Hematopoietic multipotent progenitor cell treated with erythropoietin and hydrocortisone succinate and interleukin-3 and kit ligand, for 17 days (in vitro differentiated cells): ENCODE measurements around the gene SLC35B4.

Source experiments
- DNase-seq: peaks from one replicate; pipeline ENCODE4 v3.0.0-alpha.2; 2015; ENCODE audit warnings: low spot score

SLC35B4 gene

DNA sequence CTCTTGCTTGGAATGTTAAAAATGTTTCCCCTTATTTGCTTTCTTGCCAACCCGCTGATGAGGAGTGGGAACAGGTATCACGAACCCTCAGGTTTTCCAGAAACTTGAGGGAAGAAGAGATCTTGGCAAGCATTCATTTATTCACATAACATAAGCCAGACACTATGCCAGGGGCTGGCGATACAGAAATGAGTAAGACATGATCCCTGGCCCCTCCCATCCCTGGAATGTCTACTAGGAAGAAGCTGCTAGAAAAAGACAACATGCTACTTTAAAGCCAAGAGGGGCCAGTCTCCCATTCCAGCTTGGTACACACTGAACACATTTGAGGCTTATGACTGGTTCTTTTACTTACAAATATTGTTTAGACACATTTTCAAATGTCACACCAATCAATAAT, 26.4 kb downstream of the SLC35B4 start:
- no peak for DNase-seq

DNA sequence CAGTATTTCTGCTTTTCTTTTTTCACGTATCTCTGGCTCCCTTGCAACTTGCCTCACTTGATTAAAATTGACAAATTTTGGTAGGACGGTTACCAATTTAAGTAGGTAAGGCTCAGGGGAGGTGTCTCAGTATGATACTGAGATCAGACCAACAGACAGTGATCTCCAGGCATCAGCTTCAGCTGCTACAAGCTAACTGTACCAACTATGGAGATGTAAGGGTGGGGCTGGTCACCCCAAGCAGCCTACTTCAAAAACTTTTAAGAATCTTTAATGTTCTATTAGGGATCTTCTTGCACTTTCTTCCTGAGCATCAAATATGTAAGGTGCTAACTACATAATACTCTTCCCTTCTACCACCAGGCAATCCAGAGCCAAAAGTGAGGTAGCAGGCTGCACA, 26.9 kb downstream of the SLC35B4 start:
- no peak for DNase-seq

DNA sequence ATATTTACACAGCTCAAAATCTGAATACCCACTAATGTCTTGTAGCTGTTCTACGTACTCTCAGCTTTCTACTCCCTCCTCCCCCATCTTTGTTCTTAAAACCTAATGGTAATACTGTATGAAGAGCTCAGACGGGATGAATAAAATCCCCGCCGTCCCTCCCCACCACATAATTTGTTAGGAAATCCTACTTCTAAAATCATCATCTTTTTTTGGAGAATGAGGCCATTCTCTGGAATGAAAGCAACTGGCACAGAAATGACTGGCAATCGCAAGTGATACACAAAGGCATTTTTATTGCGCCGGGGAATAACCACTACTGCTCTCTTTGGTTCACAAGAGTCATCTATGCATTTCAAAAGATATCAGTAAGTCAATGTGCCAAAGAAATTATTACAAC, 27.3 kb downstream of the SLC35B4 start:
- DNase-seq = no peak

DNA sequence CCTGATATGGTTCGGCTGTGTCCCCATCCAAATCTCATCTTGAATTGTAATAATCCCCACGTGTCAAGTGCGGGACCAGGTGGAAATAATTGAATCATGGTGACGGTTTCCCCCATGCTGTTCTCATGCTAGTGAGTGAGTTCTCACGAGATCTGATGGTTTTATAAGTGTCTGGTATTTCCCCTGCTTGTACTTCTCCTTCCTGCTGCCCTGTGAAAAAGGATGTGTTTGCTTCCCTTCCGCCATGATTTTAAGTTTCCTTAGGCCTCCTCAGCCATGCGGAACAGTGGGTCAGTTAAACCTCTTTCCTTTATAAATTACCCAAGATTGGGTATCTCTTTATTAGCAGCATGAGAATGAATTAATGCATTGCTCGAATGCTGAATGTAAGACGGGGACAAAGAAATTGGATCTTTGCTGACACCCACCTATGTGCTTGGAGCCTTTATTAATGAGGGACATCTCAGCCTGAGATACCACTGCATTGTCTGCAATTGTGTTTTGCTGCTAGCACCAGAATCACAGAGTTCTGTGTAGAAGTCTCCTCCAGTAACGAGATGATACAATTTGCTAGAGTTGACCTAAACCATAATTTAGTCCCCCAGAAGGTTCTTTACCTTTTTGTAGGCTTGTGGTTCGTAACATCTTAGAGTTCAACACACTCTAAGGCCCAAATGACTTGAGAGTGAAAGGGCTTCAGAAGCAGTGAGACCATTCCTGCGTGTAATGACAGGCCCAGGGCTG, 28.6 kb downstream of the SLC35B4 start:
- no peak for DNase-seq

DNA sequence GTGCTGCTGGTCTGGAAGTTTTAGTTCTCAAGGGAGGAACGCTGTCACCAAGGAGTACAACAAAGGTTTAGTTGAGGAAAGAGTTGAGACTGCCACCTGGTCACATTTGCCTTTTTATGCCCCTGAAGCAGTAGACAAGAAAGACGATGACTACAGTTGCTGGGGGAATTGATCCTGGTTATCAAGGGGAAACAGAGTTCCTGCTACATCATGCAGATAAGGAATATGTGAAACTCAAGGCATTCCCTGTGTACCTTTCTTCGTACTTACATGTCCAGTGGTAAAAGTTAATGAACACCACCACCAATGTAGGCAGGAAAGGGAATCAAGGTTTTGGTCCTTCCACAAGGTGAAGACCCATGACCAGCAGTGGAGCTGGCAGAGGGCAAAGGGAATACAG, 31.8 kb downstream of the SLC35B4 start:
- no peak for DNase-seq

DNA sequence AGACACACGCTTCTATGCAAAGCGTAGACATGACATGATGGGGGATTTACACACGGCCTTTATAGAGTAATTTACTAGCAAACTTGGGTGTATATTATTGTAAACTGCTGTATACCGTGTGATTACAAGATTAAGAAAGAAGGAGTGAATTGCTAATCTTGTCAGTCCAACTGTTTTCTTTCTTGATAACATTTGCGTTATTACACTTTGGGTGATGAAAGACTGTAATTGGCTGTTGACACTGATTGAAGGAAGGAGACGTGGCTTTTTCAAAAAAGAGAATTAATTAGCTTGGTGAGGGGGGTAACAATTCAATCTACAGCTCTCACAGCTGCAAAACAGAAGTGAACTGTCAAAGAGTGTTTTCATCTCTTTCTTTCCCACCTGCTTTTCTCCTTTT, 32.7 kb downstream of the SLC35B4 start:
- no peak for DNase-seq

DNA sequence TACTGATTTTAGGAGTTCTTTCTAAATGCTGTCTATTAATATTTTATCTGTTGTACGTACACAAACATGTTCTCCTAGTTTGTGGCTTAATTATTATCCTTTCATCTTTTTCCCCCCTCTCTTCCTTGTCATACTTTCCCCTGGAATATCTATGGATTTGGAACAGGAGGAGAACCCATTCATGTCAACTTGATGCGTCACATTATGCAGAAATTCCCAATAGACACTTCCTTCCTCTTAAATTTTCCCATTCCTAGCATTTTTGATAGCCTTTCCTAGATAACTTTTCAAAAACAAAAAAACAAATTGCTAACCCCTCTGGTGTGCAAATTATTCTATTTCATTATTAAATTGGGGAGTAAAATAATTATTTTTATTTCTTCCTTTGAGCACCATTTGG, 36.2 kb downstream of the SLC35B4 start:
- DNase-seq = no peak

DNA sequence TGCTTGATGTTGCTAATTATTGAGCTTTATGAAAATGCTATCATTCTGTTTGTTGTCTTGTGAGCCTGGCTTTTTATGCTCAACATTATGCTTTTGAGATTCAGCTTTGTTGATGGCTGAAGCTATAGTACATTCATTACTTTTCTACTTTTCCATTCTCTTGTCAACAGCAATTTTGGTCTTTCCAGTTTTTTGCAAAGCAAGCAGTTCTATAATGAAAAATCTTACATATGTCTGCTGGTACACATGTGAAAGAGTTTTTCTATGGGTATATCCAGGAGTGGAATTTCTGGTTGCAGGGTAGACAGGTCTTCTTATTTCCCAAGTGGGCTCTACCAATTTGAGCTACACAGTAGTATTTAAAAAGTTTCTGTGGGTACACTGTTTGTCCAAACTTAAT, 36.8 kb downstream of the SLC35B4 start:
- DNase-seq = no peak

DNA sequence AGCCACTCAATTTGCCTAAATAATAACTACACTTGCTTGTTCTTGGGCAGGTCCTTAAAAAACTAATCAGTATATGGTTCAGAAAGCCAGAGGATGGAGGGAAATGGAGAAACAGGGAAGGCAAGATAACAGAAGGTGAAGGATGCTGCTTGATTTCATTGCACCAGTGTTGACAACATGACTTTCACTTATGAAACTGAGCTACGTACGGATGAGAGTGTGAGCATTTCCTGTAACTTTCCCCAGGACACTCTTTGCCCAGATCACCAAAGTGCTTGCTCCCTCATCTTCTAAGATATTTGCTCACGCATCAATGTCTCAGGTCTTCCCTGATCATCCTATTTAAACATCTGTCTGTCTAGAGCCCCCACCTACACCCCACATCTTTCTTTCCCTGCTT, 37.4 kb downstream of the SLC35B4 start:
- DNase-seq = no peak

DNA sequence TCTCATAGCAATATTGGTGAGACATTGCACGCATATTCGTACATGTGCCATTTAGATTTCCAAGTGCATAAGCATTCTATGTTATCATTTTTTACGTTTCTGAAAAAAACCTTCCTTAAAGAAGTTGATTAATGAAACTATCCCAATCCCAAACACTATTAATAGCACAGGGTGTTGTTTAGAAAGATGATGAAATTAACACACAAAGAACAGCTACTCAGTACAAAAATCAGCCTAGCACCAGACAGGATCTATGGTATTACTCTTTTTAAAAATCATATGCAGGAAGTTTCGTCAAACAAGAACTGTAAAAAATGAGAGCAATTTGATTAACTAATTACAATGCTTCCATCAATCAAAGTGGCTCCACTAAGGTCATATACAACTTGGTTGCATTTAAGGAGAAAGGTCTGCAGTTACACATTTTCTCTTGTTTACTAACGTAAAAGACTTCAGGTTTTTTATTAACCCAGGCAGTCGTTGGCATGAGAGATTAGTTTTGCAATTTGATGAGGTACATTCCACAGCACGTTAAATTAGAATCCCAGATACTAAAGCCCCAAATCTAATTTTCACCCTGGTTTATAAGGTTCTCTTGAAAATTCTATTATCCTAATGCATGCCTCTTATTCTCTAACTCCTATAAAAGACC, 38.1 kb downstream of the SLC35B4 start:
- DNase-seq = no peak

DNA sequence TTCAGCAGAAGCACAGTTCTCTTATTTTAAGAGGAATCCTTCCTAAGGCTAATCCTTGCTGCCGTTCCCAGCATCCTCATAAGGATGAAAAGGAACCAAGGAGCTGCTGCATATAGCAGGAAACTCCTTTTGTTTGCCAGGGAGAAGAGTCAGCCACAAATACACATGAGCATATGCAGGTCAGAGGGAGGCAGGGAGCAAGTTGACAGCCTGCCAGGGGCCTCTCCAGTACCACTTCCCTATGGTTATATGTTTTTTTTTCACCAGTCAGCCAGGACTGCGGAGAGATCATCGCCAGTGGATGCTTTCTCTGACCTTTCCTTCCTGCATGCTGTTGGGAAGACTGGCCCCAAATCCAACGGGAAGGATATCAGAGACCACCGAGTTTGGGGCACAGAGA, 39.8 kb downstream of the SLC35B4 start:
- no peak for DNase-seq

DNA sequence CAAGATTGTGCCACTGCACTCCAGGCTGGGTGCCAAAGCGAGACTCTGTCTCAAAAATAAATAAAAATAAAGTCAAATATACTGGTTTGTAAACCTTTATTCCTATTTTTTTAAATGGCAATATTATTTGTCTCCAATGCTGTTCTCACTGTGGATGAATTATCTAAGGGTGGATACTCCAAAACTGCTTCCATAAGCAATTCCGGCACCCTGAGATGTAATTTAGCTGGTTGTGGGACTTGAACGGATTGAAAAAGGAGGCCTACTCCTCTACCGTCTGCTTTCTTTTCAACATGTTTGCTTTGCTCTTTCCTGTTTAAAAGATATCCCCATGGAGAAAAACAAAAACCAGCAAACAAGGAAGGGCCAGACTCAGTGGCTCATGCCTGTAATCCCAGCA, 54.4 kb downstream of the SLC35B4 start:
- DNase-seq = no peak

DNA sequence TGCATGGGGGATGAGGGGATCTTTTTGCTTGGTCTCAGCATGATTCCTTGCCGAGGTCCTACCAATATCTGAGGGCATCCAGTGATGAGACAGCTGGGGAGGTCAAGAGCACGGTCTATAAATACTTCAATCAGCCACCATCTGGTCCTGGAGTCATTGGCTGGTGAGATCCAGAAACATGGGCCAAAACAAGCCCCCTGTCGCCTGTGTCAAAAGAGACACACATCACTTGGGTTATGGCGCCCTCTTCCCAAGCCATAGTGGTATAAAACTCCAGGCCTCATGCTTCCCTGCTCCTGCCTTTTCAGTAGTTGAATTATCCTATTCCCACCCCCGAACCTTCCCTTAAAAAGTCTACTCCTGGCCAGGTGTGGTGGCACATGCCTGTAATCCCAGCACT, 60.9 kb downstream of the SLC35B4 start:
- DNase-seq = no peak

DNA sequence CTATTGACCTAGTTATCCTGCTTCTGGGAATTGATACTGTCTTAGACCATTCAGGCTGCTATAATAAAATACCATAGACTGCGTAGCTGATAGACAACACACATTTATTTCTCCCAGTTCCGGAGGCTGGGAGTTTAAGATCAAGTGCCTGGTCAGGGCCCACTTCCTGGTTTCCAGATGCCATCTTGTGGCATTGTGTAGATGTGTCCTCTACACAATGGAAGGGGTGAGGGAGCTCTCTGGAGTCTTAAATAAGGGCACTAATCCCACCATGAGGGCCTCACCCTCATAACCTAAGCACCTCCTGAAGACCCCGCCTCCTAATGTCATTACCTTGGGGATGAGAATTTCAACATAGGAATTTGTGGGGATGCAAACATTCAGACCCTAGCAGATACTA, 62.4 kb downstream of the SLC35B4 start:
- no peak for DNase-seq

DNA sequence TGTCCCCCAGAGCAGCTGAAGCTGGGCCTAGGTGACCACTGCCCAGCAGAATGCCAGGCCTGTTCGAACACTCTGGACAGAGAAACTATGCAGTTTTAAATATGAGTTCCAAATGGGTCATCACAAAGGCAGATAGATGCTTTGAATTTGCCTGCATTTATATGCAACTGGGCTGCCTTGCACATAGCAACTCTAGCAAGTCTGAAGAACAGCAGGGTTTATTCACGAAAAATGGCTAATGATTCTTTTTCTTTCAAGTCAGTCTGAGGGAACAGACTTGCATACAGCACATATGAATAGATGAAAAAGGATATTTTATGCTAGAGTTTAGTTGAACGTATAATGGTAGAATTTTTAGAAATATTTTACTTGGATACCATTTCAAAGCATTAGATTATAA, 68.5 kb downstream of the SLC35B4 start:
- DNase-seq = no peak

DNA sequence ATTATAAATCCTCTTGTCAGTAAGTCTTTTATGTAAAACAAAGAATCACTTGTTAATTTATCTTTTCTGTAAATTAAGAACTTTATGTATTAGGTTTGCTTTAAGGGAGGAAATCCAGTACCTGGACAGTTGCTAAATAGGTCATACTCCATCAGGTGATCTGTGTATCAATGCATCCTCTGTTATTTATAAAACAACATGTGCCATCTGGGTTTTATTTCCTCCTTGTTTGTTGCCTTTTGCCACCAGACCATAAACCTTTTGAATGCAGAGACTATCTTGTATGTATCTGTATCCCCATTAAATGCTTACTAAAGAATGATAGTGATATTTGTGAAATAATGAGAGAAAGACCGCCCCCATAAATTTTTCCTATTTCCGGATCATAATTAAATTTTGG, 70.0 kb downstream of the SLC35B4 start:
- no peak for DNase-seq

DNA sequence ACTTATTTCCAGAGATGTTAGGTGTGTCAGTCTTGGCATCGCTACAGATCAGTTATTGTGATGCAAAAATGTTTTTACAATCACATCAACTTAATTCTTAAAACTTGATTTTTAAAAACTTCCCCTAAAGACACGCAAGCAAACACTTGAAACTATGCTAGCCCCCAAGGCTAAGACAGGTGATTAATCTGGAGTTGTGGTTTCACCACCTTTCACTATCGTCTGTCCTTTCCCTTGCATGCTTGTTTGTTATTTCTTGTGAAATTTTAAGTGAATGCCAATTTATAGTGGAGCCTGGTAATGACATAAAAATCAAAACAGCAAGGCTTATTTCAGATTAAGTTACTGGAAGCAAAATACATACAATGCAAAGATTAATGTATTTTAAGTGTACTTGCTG, 70.4 kb downstream of the SLC35B4 start:
- no peak for DNase-seq

DNA sequence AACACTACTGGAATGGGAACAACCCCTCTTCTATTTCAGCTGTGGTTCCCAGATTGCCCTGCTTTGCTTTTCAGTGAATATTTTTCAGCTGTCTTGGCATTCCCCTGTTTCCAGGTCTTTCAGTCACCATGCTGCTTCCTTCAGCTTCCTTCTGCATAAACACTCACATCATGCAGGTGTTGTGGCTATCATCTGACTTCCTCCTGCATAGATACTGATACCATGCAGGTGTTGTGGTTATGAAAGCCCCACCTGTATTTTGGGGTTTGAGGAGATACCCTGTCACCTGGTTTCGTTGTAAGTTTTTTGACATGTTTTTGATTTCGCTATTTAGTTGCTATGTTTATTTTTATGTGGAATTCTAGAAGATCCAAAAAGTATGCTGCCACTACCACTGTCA, 71.5 kb downstream of the SLC35B4 start:
- DNase-seq = no peak
